ENCODE measurements around the gene MAP3K14.

Gene MAP3K14

GRCh38 chr17:45222996-45223538, 93.8 kb downstream of the MAP3K14 start:
- DNase-seq (ENCODE audit: low spot score) = no peak

- no peak for DNase-seq (ENCODE audit: low spot score)
Measured at GRCh38 chr17:45222289-45222995, 94.4 kb downstream of the MAP3K14 start.

GRCh38 chr17:45222014-45222288, 94.9 kb downstream of the MAP3K14 start:
- no peak for DNase-seq (ENCODE audit: low spot score)

- no peak for DNase-seq (ENCODE audit: low spot score)
Measured at GRCh38 chr17:45221081-45222013, 95.5 kb downstream of the MAP3K14 start, which contains the start of gene FMNL1. Gene FMNL1, plus strand, starts transcription at chr17:45221885. Its CDS starts 240 bp downstream, at chr17:45222125.

GRCh38 chr17:45220079-45220478, 96.7 kb downstream of the MAP3K14 start:
- no peak for DNase-seq (ENCODE audit: low spot score)

DNA sequence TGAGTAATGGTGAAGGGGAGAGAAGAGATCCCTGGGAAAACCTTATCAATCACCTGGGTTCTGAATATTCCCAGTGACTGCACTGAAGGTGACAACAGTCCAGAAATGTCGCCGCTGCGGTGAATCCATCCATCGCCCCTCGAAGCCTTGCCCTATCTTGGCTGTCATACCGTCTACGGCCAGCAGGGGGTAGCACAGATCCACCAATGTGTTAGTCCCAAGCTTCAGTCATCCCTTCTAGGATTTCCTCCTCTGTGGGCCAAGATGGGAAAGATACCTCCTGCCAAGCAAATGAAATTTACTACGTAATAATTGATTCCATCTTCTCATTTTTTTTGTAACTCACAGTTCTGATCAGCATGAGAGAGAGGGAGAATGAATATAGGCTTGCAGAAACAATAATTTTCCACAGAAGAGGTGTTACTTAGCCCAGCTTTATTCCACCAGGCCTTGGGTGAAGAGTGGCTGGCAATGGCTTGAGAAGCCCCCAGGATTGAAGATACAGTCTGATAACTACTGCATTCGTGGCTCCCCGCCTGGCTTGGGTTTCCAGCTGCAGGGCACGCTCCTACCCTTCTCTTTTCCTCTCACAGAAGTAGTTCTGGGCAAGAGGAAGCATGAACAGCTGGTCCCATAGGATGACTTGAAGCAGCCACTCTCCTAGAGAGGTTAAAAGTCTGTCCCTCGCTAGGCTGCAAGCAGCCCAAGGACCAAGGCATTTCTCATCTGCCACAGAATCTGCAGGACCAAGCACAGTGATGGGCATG, 97.7 kb downstream of the MAP3K14 start:
- DNase-seq (ENCODE audit: low spot score) = peak; percentile 71

Measured in COLO829 (cell line).